Measurements from ENCODE around the gene GXYLT2.

DNA sequence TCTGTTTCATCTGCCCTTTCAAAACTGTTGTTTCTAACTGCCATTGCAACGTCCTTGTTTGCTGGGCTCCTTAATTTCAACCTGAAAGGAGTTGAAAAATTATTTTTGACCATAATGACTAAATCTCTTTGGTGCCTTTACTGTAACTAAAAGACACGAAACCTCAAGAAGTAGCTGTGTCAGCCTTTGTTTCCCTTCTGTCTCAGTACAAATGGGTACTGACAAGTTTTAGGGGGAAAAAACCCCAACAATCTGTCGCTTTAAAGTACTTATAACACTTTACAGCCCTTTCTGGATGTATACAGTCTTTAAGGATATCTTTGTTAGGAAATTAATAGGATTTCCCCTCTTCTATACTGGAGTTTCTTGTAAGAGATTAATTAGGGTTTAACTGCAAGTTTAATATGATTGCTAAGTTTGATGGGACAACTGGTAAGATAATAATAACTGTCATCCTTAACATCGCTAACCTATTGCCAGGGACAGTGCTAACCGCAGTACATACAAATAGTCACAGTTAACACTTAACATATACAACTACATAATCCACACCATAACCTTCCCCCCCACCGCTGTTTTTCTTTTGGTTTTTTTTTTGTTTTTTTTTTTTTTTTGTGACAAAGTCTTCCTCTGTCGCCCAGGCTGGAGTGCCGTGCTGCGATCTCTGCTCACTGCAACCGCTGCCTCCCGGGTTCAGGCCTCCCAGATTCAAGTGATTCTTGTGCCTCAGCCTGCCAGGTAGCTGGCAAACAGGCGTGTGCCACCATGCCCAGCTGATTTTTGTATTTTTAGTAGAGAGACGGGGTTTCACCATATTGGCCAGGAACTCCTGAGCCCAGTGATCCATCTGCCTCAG, 1.7 kb downstream of the GXYLT2 start:
- TF ChIP-seq, protein P1, sequence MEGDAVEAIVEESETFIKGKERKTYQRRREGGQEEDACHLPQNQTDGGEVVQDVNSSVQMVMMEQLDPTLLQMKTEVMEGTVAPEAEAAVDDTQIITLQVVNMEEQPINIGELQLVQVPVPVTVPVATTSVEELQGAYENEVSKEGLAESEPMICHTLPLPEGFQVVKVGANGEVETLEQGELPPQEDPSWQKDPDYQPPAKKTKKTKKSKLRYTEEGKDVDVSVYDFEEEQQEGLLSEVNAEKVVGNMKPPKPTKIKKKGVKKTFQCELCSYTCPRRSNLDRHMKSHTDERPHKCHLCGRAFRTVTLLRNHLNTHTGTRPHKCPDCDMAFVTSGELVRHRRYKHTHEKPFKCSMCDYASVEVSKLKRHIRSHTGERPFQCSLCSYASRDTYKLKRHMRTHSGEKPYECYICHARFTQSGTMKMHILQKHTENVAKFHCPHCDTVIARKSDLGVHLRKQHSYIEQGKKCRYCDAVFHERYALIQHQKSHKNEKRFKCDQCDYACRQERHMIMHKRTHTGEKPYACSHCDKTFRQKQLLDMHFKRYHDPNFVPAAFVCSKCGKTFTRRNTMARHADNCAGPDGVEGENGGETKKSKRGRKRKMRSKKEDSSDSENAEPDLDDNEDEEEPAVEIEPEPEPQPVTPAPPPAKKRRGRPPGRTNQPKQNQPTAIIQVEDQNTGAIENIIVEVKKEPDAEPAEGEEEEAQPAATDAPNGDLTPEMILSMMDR (conservative IDR thresholded peaks at IDR 0.05), result no peak
- no peak for TF ChIP-seq ZFX (IDR thresholded peaks at IDR 0.05)
